ENCODE measurements around the gene BRSK1. TPM values are rescaled to one million over a fixed set of nuclear protein-coding genes. Genes with fewer than 3 reads are reported as not detected.

The BRSK1 gene
- total and polyA plus RNA-seq, 2 of the 13 experiments (the other 11 are each of a cell fraction or from before 2014, with no cell fraction given) = 0.18 to 1.2 TPM

GRCh38 chr19:55339889-55340783 lies 56.3 kb downstream of the BRSK1 start (continued):
- TF ChIP-seq HNRNPLL (IDR thresholded peaks at IDR 0.05; ENCODE audit: low read depth, low read length, poor library complexity, severe bottlenecking) = no peak
- no peak for TF ChIP-seq ZBTB7A (CRISPR knock-in tag; IDR thresholded peaks at IDR 0.05)
- TF ChIP-seq HNF4G (IDR thresholded peaks at IDR 0.05; ENCODE audit: borderline replicate concordance, low read depth, low read length) = no peak
- TF ChIP-seq HNF4G (CRISPR knock-in tag; IDR thresholded peaks at IDR 0.05; ENCODE audit: borderline replicate concordance, low read depth) = no peak
- no peak for TF ChIP-seq SIX4 (CRISPR knock-in tag; IDR thresholded peaks at IDR 0.05)
- no peak for TF ChIP-seq ZNF17 (CRISPR knock-in tag; IDR thresholded peaks at IDR 0.05)
- TF ChIP-seq FOXA3 (CRISPR knock-in tag; IDR thresholded peaks at IDR 0.05) = no peak
- no peak for TF ChIP-seq HOXA7 (CRISPR knock-in tag; IDR thresholded peaks at IDR 0.05)
- no peak for TF ChIP-seq NFE2 (CRISPR knock-in tag; IDR thresholded peaks at IDR 0.05)
- no peak for TF ChIP-seq ZNF839 (CRISPR knock-in tag; IDR thresholded peaks at IDR 0.05; ENCODE audit: borderline replicate concordance)
- TF ChIP-seq ATRX (CRISPR knock-in tag; IDR thresholded peaks at IDR 0.05; ENCODE audit: borderline replicate concordance) = no peak
- no peak for TF ChIP-seq ZNF800 (CRISPR knock-in tag; IDR thresholded peaks at IDR 0.05)
- no peak for TF ChIP-seq ZBTB46 (CRISPR knock-in tag; IDR thresholded peaks at IDR 0.05; ENCODE audit: borderline replicate concordance)
- TF ChIP-seq ZNF318 (CRISPR knock-in tag; IDR thresholded peaks at IDR 0.05) = no peak
- TF ChIP-seq FOXJ3 (CRISPR knock-in tag; IDR thresholded peaks at IDR 0.05; ENCODE audit: borderline replicate concordance) = no peak
